ENCODE measurements around the gene VWF.

Gene VWF

GRCh38 chr12:6158749-6159148 is 34.3 kb upstream of the VWF start:
- Histone ChIP-seq H3K27me3 (ENCODE audit: insufficient read depth, poor library complexity, severe bottlenecking) (no peaks in the 10 kb centered on the region), H3K27ac (replicated peaks) (no peak overlapping the region), H3K4me3 (replicated peaks; ENCODE audit: insufficient read depth, low read length) (no peak overlapping the region)
- TF ChIP-seq POLR2AphosphoS5 (IDR thresholded peaks at IDR 0.05; ENCODE audit: low read depth), result no peak
- no peak for TF ChIP-seq REST (IDR thresholded peaks at IDR 0.05; ENCODE audit: insufficient replicate concordance, low read depth)
- TF ChIP-seq SPI1 (IDR thresholded peaks at IDR 0.05; ENCODE audit: borderline replicate concordance, low read depth), result no peak
- no peak for TF ChIP-seq GABPA (IDR thresholded peaks at IDR 0.05; ENCODE audit: low read depth)
- no peak for DNase-seq (ENCODE audit: low read depth in 1 of 2, low spot score in 1 of 2)

- TF ChIP-seq POLR2AphosphoS5 (IDR thresholded peaks at IDR 0.05; ENCODE audit: low read depth) (no peak), CTCF (IDR thresholded peaks at IDR 0.05; ENCODE audit: insufficient read depth, low read length) (no peak), REST (IDR thresholded peaks at IDR 0.05; ENCODE audit: insufficient replicate concordance, low read depth) (no peak), SPI1 (IDR thresholded peaks at IDR 0.05; ENCODE audit: borderline replicate concordance, low read depth) (no peak), GABPA (IDR thresholded peaks at IDR 0.05; ENCODE audit: low read depth) (no peak)
- Histone ChIP-seq H3K27me3 (ENCODE audit: insufficient read depth, poor library complexity, severe bottlenecking) (no peaks in the 10 kb centered on the region), H3K27ac (replicated peaks) (no peak overlapping the region), H3K4me3 (replicated peaks; ENCODE audit: insufficient read depth, low read length) (no peak overlapping the region)
- no peak for DNase-seq (ENCODE audit: low read depth in 1 of 2, low spot score in 1 of 2)
Observed at GRCh38 chr12:6158255-6158654, 33.8 kb upstream of the VWF start.

GRCh38 chr12:6157482-6157881 is 33.0 kb upstream of the VWF start:
- DNase-seq (ENCODE audit: low read depth in 1 of 2, low spot score in 1 of 2), result no peak
- TF ChIP-seq SPI1 (IDR thresholded peaks at IDR 0.05; ENCODE audit: borderline replicate concordance, low read depth) (no peak), GABPA (IDR thresholded peaks at IDR 0.05; ENCODE audit: low read depth) (no peak), REST (IDR thresholded peaks at IDR 0.05; ENCODE audit: insufficient replicate concordance, low read depth) (no peak), POLR2AphosphoS5 (IDR thresholded peaks at IDR 0.05; ENCODE audit: low read depth) (no peak), CTCF (IDR thresholded peaks at IDR 0.05; ENCODE audit: insufficient read depth, low read length) (no peak)
- Histone ChIP-seq H3K4me3 (replicated peaks; ENCODE audit: insufficient read depth, low read length) (no peak overlapping the region), H3K27me3 (ENCODE audit: insufficient read depth, poor library complexity, severe bottlenecking) (no peaks in the 10 kb centered on the region), H3K27ac (replicated peaks) (no peak overlapping the region)
